GM21367 (cell line): ENCODE data around the gene CFAP54.
"Not testable (repeated sequence)": the region's sequence is repeated elsewhere in the genome, so short reads cannot be mapped to it uniquely, and the experiment has no call there.

Experiments used
- ATAC-seq: cut with Tn5 transposase; IDR thresholded peaks from one replicate; pipeline ENCODE4 v1.9.1; 2021; ENCODE audit not compliant: unreplicated experiment

CFAP54 gene

DNA sequence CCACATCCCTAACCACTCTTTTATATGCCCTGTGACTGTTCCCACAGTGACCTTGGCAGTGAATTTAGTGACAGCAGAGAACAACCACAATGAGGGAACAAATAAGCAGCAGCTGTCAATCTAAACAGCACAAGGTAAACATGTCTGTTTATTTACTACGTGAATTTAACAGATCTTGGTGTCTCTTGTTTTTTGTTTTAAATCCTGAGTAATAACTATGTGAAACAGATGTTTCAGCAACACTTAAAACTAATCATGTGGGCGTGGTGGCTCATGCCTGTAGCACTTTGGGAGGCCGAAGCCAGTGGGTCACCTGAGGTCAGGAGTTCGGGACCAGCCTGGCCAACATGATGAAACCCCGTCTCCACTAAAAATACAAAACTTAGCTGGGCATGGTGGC lies 17.0 kb upstream of the CFAP54 start:
- ATAC-seq = no peak

DNA sequence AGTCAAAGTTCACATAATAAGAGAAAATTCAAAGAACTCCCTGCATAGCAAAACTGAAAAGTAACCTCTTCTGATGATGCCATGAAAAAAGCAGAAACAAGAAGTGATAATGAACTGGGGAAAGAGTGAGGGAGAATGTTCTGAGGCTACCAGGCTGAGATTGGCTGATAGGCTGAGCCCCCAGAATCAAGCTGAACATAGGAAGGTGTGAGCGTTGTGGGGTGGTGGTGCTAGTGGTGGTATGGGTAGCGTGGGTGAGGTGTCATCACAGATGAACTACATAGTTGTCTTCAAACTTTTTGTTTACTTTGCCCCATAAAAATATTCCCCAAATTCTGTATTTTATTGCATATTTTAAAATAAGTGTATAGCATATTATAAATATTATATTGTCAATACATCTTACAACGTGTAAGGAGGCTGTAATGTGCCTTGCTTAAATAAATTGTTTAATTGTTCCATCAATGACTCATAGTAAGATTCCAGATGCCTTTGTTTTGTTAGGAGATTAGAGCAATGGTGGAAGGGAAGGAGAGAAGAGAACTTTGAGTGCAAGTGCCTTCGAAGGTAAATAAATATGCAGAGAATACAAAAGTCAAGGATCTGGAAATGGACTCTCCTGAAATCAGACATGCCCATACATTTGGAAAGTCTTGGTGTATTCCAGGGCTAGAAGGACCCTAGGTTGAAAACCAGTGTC lies 15.8 kb upstream of the CFAP54 start:
- no peak for ATAC-seq

DNA sequence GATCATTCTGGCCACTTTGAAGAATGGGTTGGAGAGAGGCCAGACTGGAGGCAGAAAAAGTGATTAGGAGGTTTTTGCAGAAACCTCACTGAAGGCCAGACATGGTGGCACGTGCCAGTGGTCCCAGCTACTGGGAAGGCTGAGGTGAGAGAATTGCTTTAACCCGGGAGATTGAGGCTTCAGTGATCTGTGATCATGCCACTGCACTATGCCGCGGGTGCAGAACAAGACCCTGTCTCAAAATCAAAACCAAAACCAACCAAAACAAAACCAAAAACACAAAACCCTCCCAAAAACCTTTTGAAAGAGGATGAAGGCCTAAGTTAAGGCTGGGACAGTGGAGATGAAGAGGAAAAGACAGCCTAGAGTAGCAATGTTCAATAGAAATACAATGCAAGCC lies 15.2 kb upstream of the CFAP54 start:
- ATAC-seq = no peak

DNA sequence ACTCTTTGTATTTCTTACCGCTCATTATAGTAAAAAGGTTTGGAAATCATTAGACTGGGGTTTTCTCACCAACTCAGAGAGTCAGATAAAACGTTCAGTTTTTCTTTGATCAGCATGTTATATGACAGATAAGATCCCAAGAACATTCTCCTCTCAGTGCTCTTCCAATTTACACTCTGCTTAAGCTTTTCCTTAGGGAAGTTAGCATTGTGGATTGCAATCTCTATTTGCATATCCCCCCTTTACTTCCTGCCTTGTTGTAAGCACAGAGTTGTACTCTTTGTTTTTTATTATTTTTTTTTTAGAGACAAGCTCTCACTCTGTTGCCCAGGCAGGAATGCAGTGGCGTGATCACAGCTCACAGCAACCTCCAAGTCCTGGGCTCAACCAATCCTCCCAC lies 11.4 kb upstream of the CFAP54 start:
- no peak for ATAC-seq

DNA sequence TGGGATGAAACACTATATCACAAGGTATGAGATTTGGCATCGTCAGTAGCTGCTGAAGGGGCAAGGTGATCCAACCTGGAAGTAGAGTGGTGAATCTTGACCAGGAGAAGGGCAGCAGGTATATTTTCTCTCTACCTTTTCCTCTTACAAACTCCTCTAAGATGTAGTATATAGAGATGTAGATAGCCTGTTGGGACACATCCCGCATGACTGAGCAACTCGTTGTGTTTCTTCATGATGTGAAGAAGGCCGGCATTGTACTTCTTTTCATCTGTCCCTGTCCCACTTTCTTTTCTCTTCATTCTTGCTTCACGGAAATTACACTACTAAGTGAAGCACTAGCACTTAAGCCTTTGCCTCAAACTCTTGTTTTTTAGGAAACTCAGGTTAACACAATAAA lies 7.3 kb upstream of the CFAP54 start:
- no peak for ATAC-seq

DNA sequence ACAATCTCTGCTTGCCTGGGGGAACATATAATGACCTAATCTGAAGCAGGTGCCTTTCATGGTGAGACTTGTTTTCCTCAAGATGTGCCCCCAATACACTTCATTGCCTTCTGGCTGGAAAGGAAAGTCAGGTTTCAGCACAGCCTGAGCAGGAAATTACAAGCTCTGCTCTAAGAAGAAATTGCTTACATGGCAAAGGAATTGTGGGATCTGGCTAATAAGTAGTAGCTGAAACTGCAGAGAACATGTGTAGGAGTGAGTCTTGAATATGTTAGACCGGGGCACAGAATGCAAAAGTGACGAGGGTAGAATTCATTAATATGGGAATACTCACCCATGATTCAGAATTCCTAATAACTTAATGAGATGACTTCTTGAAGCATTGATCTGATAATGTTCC lies 6.3 kb upstream of the CFAP54 start:
- no peak for ATAC-seq

DNA sequence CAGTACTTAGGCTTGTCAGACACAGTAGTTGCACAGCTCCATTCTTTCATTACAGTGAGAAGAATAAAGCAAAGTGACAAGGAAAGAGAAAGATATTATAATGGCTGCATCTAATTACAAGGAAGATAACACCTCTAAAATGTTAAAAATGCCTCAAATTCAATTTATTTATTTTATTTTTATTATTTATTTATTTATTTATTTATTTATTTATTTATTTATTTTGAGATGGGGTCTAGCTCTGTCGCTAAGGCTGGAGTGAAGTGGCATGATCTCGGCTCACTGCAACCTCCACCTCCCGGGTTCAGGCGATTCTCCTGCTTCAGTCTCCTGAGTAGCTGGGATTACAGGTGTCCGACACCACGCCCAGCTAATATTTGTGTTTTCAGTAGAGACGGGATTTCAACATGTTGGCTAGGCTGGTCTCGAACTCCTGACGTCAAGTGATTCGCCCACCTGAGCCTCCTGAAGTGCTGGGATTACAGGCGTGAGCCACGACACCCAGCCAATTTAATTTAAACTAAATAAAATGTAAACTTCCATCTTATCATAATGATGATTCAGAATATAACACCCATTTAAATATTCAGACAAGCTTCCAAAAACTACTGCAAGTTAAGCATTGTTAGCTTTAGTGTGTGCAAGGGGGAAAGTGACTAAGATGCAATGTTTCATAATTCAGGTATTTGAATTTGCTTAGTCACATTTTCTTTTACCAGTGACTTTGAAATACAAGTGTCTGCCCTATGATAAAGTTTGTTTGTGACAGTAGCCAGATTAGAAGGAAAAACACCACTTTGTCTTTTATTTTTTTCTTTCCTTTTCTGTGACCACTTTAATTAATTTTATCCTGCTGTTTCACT lies 2.4 kb upstream of the CFAP54 start:
- ATAC-seq = no peak

DNA sequence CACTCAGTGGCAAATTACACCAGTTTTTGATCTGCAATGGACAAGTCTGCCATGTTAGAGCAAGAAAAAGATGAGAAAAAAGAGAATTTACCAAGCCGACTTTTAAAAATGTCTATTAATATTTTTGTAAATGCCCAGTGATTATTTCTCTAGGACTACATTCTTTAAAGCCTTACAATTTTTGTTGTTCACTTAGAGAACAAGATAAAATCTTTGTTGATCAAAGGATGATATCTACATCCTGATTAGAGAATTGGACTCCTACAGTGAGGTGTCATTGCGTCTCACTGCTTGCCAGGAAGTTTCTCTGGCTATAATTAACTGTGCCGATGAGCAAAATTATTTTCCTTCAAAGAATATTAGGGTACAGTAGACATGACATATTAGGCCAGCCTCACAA lies 1.7 kb upstream of the CFAP54 start:
- ATAC-seq = no peak

DNA sequence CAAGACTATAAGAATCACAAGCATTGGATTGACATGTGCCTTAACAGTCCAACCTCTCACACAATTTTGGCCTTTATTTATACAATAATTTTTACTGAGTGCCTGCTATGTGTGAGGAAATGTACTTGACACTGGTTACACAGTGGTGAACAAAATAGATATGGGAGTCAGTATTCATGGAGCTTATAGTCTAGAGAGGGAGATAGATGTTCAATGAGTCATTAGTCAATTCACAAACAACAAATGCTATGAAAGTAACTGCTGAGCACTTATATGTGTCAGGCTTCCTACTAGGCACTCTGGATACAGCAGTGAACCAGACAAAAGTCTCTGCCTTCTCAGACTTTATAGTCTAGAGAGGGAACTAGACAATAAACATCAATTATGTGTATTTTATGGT lies 3.7 kb downstream of the CFAP54 start:
- ATAC-seq = no peak

DNA sequence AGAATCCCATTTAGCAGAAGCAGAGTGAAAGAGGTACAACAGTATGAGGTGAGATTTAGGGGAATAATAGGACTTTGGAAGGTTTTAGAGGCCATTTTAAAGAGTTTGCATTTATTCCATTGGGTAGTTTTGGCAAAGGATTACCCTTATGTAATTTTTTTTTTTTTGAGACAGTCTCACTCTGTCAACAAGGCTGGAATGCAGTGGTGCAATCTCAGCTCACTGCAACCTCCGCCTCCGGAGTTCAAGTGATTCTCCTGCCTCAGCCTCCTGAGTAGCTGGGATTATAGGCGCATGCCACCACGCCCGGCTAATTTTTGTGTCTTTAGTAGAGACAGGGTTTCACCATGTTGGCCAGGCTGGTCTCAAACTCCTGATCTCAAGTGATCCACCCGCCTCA lies 4.8 kb downstream of the CFAP54 start:
- not testable (repeated sequence) for ATAC-seq

DNA sequence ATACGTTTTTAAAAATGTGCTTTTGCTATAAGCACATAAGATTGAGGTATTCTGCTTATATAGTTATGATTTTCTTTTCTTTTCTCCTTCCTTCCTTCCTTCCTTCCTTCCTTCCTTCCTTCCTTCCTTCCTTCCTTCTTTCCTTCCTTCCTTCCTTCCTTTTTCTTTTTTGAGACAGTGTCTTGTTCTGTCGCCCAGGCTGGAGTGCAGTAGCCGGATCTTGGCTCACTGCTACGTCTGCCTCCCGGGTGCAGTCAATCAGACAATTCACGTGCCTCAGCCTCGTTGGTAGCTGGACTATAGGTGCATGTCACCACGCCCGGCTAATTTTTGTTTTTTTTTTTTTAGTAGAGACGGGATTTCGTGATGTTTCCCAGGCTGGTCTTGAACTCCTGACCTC lies 5.8 kb downstream of the CFAP54 start:
- no peak for ATAC-seq

DNA sequence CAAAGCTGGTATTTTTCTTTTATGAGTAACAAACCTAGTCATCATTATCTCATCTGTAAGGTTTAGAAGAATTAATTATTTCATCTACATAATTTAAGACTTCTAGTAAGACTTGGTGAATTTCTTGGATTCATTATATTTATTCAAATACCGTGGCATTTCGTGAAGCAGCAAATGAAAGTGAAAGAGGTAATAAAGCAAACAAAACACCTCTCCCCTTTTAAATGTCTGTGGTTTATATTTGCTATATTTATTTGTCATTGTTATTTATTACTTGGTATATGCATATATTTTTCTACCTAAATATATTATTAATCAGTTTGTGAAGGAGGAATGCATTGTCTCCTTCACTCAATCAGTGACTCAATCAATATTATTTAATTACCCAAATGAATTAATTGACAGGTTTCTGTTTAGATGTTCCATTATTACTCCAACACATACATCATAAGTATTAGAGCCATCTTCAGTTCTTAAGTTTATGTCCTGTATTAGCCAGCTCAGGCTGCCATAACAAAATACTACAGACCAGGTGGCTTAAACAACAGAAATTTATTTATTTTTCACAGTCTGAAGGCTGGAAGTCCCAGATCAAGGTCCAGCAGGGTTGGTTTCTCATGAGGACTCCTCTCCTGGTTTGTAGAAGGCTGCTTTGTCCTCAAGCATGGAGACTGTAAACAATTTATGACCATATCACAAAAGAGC lies 6.6 kb downstream of the CFAP54 start:
- ATAC-seq = no peak

DNA sequence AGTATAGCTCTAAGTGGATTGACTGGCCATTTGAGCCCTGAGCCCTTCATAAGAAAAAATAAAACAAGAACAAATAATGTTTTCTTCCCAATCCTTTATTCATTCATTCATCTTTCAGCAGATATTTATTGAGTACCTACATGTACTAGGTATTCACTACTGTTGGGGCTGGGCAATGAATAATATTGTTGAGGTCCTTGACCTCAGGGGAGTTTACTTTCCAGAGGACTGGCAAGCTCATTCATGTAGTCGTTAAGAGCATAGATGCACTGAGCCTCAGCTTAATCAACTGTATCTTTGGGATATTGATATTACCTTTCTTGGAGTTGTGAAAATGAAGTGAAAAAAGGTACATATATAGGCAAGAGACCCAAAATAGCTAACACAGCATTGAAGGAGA lies 7.6 kb downstream of the CFAP54 start:
- no peak for ATAC-seq

DNA sequence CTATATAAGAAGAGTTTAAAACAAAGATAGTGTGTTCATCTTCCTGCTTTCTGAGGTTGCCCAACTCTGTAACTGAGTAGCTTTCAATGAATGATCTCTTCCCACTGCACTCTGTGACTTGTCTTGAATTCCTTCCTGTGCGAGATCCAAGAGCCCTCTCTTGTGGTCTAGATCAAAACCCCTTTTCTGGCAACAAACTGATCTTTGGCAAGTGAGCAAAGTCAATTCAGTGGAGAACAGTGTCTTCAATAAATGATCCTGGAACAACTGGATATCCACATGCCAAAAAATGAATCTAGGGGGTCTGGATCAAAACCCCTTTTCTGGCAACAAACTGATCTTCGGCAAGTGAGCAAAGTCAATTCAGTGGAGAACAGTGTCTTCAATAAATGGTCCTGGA lies 8.5 kb downstream of the CFAP54 start:
- no peak for ATAC-seq

DNA sequence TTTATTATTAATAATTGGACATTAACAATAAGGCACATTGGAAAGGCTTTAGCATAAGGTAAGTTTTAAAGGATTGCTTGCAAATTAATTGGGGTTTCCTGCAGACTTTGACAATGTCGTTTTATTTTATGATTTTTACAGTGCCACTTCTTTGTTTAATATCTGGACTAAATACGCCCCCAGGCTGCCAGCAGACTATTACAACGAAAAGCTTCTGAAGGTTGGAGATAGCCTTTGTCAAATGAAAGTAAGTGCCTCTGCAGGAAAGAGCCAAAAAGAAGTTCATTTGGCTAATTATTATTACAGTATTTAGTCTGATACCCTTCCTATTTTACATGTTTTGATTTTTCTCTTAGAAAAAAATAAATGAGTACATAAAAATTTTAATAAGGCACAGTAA lies 11.3 kb downstream of the CFAP54 start:
- ATAC-seq = no peak

DNA sequence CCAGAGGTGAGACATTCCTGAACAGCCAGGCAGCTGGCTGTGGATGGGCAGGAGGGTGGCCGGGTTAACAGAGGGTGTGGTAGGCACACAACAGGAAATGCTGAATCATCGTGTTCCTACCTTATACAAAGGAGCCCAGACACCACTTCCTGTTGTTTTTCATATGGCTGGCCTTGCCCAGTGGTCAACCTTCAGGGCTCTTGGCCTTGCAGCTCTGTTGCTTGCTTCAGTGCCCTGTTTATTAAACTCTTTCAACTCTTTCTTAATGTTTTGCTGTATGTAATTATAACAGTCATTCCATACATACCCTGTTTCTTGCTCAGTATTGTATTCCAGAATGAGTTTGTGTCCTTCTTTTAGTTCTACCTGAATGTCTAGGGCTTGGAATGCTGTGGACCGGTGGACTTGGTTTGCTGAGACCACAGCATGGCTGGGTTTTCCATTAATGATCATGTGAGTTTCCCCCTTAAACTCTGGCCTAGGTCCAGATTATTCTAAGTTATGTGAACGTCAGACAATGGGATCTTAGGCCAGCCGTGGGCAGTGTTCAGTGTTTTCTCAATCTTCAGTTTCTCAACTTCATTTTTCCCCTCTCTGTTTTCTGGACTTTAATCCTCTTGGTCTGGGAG lies 11.9 kb downstream of the CFAP54 start:
- ATAC-seq = peak; percentile 80

DNA sequence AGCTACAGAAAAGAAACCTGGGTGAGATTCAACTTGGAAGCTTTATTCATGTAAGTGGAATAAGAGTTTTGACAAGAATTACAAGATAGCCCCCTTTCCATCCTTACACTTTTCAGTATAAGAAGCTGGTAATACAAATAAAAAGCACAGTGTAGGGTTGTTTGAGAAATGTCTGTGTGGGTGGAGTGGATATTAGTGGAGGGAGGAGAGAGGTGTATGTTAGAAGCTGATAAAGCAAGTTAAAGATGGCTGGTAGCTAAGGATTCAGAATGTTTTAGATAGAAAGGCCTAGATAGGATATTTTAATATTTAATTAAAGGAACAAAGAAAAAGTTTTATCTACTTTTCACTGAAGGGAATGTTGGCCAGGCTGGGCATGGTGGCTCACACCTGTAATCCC lies 12.5 kb downstream of the CFAP54 start:
- no peak for ATAC-seq

DNA sequence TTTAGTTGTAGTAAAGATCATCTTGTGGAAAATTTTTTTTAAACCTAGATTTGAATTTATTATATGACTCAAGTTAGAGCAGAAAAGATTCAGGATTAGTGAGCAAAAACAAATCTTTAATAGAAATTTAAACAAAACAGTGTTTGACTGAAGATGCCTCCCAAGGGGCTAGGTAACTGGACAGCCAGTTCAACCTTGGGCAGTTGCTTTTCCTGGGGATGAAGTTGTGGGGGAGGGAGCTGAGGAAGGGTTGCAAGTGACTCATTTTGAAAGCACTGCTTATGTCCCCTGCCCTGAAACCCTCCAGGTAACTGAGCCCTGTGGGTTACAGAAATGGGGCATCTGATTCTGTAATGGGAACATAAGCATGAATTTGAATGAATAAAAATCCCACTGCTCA lies 13.1 kb downstream of the CFAP54 start:
- peak; percentile 58 for ATAC-seq

DNA sequence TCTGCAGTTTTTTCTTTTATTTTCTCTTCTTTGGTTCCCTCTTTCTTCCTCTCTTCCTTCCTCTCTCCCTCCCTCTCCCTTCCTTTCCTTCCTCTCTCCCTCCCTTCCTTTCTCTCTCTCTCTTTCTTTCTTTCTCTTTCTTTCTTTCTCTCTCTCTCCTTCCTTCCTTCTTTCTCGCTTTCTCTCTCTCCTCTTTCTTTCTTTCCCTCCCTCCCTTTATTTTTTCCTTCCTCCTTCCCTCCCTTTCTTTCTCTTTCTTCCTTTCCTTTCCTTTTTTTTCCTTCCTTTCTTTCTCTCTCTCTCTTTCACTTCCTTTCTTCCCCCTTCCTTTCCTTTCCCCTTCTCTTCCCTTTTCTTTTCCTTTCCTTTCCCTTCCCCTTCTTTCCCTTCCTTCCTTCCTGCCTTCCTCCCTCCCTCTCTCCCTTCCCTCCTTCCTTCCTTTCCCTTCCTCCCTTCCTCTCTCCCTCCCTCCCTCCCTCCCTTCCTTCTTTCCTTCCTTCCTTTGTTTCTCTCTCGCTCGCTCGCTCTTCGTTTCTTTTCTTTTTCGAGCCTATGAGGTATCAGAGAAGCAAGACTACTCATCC lies 13.7 kb downstream of the CFAP54 start:
- no peak for ATAC-seq

DNA sequence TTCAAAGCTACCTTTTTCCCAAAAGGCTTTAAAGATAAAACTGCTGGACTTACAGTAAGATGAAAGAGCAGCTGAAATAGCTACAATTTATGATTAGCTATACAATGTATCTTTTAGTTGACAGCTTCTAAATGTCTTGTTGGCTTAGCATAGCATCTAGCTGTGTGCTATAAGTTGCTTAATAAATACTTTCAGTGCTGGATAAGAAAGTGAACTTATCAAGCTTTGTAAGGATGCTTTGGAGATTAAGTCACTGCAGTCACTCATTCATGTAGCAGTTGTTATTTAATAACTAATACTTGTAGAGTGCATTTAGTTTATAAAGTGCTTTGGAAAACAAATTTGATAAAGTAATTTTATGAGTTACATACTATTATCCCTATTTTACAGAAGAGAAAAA lies 14.6 kb downstream of the CFAP54 start:
- ATAC-seq = no peak

DNA sequence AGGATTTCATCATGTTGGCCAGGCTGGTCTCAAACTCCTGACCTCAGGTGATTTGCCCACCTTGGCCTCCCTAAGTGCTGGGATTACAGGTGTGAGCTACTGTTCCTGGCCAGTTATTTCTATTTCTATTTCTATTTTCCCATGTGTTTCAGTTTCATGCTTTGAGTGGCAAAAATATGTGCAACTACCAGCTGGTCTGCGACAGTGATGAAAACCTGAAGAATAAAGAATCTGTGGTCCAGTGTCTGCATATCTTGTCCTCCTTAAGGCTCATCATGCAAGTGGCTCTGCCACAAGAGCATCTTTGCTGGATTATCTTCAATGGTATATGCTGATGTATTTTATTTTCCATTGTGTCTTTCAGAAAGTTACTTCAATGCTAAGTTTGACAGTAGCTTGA lies 17.4 kb downstream of the CFAP54 start:
- no peak for ATAC-seq
